ENCODE measurements around the gene PTGES2. TPM values are rescaled to one million over a fixed set of nuclear protein-coding genes. Genes with fewer than 3 reads are reported as not detected.

Gene PTGES2
- total and polyA plus RNA-seq, 2 of the 13 experiments (the other 11 are each of a cell fraction or from before 2014, with no cell fraction given), result 63.7 to 79.8 TPM

DNA sequence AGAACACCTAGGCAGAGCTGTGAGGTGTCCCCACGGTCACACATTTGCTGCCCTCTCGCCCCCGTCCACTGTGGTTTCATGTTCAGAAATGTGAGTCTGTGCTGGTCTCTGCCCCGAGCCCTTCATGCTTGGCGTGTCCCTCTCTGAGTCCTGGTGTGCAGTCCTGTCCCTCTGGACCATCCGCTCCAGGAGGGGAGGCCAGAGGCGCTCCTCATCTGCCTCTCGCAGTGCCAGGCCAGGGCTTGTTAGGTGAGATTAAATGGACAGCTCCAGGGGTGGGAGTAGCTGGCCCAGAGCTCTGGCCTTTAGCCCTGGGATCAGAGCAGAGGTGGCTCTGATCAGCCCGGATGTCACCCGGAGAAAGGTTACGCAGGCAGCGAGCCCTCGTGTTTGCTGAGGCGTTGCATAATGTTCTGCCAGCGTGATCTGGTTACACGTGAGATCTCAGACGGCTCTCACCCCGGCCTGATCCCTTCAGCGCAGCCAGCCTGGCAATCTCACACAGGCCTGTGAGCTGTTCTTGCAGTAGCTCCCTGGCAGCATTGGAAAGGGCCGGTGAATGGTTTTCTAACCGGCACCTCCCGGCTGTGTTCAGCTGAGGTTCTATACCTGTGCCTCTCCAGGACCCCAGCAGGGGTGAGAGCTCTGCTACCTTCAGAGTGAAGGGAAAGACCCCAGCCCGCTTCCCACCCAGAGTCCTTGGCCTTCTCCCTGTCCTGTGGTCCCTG, 24.5 kb downstream of the PTGES2 start (continued):
- TF ChIP-seq ZNF552 (CRISPR knock-in tag; IDR thresholded peaks at IDR 0.05; ENCODE audit: borderline replicate concordance), result peak; percentile 96
- TF ChIP-seq, protein P1, sequence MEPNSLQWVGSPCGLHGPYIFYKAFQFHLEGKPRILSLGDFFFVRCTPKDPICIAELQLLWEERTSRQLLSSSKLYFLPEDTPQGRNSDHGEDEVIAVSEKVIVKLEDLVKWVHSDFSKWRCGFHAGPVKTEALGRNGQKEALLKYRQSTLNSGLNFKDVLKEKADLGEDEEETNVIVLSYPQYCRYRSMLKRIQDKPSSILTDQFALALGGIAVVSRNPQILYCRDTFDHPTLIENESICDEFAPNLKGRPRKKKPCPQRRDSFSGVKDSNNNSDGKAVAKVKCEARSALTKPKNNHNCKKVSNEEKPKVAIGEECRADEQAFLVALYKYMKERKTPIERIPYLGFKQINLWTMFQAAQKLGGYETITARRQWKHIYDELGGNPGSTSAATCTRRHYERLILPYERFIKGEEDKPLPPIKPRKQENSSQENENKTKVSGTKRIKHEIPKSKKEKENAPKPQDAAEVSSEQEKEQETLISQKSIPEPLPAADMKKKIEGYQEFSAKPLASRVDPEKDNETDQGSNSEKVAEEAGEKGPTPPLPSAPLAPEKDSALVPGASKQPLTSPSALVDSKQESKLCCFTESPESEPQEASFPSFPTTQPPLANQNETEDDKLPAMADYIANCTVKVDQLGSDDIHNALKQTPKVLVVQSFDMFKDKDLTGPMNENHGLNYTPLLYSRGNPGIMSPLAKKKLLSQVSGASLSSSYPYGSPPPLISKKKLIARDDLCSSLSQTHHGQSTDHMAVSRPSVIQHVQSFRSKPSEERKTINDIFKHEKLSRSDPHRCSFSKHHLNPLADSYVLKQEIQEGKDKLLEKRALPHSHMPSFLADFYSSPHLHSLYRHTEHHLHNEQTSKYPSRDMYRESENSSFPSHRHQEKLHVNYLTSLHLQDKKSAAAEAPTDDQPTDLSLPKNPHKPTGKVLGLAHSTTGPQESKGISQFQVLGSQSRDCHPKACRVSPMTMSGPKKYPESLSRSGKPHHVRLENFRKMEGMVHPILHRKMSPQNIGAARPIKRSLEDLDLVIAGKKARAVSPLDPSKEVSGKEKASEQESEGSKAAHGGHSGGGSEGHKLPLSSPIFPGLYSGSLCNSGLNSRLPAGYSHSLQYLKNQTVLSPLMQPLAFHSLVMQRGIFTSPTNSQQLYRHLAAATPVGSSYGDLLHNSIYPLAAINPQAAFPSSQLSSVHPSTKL (CRISPR knock-in tag; IDR thresholded peaks at IDR 0.05), result peak; percentile 98
- no peak for TF ChIP-seq ZNF235 (CRISPR knock-in tag; IDR thresholded peaks at IDR 0.05; ENCODE audit: borderline replicate concordance)
- TF ChIP-seq, protein P2, sequence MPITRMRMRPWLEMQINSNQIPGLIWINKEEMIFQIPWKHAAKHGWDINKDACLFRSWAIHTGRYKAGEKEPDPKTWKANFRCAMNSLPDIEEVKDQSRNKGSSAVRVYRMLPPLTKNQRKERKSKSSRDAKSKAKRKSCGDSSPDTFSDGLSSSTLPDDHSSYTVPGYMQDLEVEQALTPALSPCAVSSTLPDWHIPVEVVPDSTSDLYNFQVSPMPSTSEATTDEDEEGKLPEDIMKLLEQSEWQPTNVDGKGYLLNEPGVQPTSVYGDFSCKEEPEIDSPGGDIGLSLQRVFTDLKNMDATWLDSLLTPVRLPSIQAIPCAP (CRISPR knock-in tag; IDR thresholded peaks at IDR 0.05; ENCODE audit: low read depth), result peak; percentile 41; the same call in 1 of the 2 replicates
- peak; percentile 51; the same call in 1 of the 2 replicates for TF ChIP-seq JDP2 (CRISPR knock-in tag; IDR thresholded peaks at IDR 0.05; ENCODE audit: borderline replicate concordance)
- TF ChIP-seq, protein P3, sequence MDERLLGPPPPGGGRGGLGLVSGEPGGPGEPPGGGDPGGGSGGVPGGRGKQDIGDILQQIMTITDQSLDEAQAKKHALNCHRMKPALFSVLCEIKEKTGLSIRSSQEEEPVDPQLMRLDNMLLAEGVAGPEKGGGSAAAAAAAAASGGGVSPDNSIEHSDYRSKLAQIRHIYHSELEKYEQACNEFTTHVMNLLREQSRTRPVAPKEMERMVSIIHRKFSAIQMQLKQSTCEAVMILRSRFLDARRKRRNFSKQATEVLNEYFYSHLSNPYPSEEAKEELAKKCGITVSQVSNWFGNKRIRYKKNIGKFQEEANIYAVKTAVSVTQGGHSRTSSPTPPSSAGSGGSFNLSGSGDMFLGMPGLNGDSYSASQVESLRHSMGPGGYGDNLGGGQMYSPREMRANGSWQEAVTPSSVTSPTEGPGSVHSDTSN (CRISPR knock-in tag; IDR thresholded peaks at IDR 0.05), result peak; percentile 59
- no peak for TF ChIP-seq ZNF713 (CRISPR knock-in tag; IDR thresholded peaks at IDR 0.05)
- no peak for TF ChIP-seq HCFC1 (IDR thresholded peaks at IDR 0.05; ENCODE audit: low read depth, low read length)
- TF ChIP-seq EEA1 (CRISPR knock-in tag; IDR thresholded peaks at IDR 0.05; ENCODE audit: borderline replicate concordance), result no peak
- no peak; the same call in 1 of the 2 replicates for TF ChIP-seq ZNF83 (CRISPR knock-in tag; IDR thresholded peaks at IDR 0.05; ENCODE audit: borderline replicate concordance)
- TF ChIP-seq, protein P4, sequence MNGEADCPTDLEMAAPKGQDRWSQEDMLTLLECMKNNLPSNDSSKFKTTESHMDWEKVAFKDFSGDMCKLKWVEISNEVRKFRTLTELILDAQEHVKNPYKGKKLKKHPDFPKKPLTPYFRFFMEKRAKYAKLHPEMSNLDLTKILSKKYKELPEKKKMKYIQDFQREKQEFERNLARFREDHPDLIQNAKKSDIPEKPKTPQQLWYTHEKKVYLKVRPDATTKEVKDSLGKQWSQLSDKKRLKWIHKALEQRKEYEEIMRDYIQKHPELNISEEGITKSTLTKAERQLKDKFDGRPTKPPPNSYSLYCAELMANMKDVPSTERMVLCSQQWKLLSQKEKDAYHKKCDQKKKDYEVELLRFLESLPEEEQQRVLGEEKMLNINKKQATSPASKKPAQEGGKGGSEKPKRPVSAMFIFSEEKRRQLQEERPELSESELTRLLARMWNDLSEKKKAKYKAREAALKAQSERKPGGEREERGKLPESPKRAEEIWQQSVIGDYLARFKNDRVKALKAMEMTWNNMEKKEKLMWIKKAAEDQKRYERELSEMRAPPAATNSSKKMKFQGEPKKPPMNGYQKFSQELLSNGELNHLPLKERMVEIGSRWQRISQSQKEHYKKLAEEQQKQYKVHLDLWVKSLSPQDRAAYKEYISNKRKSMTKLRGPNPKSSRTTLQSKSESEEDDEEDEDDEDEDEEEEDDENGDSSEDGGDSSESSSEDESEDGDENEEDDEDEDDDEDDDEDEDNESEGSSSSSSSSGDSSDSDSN (CRISPR knock-in tag; IDR thresholded peaks at IDR 0.05), result peak; percentile 82
- TF ChIP-seq ZNF672 (CRISPR knock-in tag; IDR thresholded peaks at IDR 0.05), result 0 out of 2 replicates have a peak, but pooled peaks have one; percentile 37
- peak; percentile 98 for TF ChIP-seq PITX1 (CRISPR knock-in tag; IDR thresholded peaks at IDR 0.05)
- TF ChIP-seq PCBP2 (optimal IDR thresholded peaks at IDR 0.05; ENCODE audit: low read depth, low read length, poor library complexity, severe bottlenecking), result no peak
- TF ChIP-seq, protein P5, sequence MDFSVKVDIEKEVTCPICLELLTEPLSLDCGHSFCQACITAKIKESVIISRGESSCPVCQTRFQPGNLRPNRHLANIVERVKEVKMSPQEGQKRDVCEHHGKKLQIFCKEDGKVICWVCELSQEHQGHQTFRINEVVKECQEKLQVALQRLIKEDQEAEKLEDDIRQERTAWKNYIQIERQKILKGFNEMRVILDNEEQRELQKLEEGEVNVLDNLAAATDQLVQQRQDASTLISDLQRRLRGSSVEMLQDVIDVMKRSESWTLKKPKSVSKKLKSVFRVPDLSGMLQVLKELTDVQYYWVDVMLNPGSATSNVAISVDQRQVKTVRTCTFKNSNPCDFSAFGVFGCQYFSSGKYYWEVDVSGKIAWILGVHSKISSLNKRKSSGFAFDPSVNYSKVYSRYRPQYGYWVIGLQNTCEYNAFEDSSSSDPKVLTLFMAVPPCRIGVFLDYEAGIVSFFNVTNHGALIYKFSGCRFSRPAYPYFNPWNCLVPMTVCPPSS (IDR thresholded peaks at IDR 0.05), result no peak
- TF ChIP-seq SIX1 (CRISPR knock-in tag; IDR thresholded peaks at IDR 0.05; ENCODE audit: borderline replicate concordance), result peak; percentile 92
- TF ChIP-seq FOSL2 (CRISPR knock-in tag; IDR thresholded peaks at IDR 0.05), result peak; percentile 82
- TF ChIP-seq ZNF256 (CRISPR knock-in tag; conservative IDR thresholded peaks at IDR 0.05), result no peak
- TF ChIP-seq ZNF20 (CRISPR knock-in tag; IDR thresholded peaks at IDR 0.05), result no peak
- no peak; the same call in 1 of the 2 replicates for TF ChIP-seq ZNF143 (CRISPR knock-in tag; IDR thresholded peaks at IDR 0.05)
